ENCODE measurements around the gene DTHD1. TPM values are rescaled to one million over a fixed set of nuclear protein-coding genes. Genes with fewer than 3 reads are reported as not detected.

Gene DTHD1
- total RNA-seq, 1 donor: not detected

DNA sequence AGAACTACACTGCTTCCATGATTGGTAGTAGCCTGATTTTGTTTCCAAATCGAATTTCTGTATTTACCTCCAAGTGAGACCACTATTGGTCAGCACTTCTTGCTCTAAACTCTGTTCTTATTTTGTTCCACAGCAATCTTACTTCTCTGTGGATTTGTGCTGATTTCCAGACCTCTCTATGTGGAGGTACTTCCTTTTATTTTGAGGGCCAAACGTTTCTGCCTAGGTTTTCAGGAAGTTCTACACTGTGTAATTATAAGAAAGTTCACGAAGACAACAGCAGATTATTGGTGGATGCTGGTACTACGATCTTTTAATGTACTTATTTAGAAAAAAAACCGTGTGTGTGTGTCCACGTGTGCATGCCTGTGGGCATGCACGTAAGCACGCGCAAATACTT is 46.7 kb downstream of the DTHD1 start:
- no peak for DNase-seq (ENCODE audit: low read depth)
- TF ChIP-seq, protein P1, sequence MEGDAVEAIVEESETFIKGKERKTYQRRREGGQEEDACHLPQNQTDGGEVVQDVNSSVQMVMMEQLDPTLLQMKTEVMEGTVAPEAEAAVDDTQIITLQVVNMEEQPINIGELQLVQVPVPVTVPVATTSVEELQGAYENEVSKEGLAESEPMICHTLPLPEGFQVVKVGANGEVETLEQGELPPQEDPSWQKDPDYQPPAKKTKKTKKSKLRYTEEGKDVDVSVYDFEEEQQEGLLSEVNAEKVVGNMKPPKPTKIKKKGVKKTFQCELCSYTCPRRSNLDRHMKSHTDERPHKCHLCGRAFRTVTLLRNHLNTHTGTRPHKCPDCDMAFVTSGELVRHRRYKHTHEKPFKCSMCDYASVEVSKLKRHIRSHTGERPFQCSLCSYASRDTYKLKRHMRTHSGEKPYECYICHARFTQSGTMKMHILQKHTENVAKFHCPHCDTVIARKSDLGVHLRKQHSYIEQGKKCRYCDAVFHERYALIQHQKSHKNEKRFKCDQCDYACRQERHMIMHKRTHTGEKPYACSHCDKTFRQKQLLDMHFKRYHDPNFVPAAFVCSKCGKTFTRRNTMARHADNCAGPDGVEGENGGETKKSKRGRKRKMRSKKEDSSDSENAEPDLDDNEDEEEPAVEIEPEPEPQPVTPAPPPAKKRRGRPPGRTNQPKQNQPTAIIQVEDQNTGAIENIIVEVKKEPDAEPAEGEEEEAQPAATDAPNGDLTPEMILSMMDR (IDR thresholded peaks at IDR 0.05; ENCODE audit: insufficient read depth, low read depth, low read length): no peak
- H3K4me3 ChIP-seq (ENCODE audit: low read depth, low read length): no peak overlapping the region

DNA sequence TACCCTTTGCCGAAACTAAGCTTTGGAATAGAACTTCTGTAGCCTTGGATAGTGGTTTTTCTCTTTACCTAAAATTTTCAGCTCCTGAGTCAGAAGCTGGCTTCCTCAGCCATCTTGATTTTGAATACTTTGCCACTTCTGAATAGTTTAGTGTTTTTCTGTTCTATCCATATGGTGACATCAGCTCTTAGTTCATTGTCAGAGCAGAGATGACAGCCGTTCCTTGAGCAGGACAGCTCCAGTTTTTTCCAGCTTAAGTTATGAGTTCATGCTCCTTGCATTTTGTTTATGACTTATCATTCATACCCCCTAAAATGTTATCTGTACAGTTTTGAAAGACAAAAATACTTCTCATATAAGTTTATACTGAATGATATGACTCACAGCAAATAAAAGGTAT is 47.8 kb downstream of the DTHD1 start:
- TF ChIP-seq, protein P1 (IDR thresholded peaks at IDR 0.05; ENCODE audit: insufficient read depth, low read depth, low read length): no peak
- no peak overlapping the region for H3K4me3 ChIP-seq (ENCODE audit: low read depth, low read length)
- DNase-seq (ENCODE audit: low read depth): no peak

DNA sequence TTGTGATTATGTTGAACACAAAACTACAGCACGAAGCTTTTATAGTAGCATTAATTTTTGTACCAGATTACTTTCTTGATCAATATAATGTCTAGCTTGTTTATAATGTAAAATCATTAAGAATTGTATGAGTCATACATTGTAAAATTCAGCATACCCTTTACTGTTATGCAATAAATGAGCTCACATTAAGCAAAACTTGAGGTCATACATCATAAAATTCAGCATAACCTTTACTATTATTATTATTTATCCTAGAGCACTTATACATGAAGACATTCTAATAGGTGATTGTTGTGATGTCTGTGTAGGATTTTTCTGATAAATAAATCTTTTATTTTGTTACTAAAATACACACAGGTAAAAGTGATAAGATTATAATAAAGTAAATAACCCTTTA is 49.4 kb downstream of the DTHD1 start:
- no peak for DNase-seq (ENCODE audit: low read depth)
- TF ChIP-seq, protein P1 (IDR thresholded peaks at IDR 0.05; ENCODE audit: insufficient read depth, low read depth, low read length): no peak
- H3K4me3 ChIP-seq (ENCODE audit: low read depth, low read length): no peak overlapping the region

DNA sequence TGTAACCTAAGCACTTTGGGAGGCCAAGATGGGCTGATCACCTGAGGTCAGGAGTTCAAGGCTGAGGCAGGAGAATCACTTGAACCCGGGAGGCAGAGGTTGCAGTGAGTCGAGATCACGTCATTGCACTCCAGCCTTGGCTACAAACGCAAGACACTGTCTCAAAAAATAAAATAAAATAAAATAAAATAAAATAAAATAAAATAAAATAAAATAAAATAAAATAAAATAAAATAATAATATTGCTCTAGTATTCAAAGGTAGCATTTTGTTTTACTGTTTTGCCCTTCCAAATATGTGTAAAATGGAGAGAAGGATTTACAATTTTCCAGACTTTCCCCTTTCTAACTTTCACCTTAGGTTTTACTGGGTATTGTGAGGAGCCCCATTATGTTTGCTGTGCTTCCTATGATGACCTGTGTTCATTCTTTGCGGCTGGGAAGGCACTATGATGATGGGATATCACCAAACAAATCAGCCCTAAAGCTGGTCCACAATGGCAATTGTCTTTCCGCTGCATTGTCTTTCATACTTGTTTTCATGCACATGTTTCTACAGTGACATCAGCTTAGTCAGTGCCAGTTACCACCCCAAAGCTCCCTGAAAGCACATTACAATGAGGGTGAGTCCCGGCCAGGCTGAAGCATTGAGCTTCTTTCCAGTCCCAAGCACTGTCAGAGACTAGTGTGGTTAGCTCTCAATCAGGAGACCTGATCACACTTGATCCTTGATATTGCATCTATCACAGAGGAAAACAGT is 50.8 kb downstream of the DTHD1 start:
- DNase-seq (ENCODE audit: low read depth): no peak
- TF ChIP-seq, protein P1 (IDR thresholded peaks at IDR 0.05; ENCODE audit: insufficient read depth, low read depth, low read length): no peak
- no peak overlapping the region for H3K4me3 ChIP-seq (ENCODE audit: low read depth, low read length)

DNA sequence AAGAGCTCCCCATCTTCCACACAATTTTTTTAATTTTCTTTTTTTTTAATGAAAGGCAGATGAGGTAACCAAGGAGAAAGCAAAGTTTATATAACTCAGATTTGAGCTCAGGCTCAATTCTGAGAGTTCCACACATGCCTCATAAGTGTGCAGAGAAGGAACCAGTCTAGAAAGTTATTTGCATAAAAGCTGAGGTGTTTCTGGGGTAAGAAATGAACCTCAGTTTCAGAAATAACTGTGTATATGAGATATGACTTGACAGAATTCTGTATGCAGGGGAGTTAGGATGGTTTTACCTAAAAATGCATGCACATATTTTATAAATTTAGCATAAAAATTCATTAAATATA is 51.3 kb downstream of the DTHD1 start:
- TF ChIP-seq, protein P1 (IDR thresholded peaks at IDR 0.05; ENCODE audit: insufficient read depth, low read depth, low read length): no peak
- H3K4me3 ChIP-seq (ENCODE audit: low read depth, low read length): no peak overlapping the region
- no peak for DNase-seq (ENCODE audit: low read depth)

DNA sequence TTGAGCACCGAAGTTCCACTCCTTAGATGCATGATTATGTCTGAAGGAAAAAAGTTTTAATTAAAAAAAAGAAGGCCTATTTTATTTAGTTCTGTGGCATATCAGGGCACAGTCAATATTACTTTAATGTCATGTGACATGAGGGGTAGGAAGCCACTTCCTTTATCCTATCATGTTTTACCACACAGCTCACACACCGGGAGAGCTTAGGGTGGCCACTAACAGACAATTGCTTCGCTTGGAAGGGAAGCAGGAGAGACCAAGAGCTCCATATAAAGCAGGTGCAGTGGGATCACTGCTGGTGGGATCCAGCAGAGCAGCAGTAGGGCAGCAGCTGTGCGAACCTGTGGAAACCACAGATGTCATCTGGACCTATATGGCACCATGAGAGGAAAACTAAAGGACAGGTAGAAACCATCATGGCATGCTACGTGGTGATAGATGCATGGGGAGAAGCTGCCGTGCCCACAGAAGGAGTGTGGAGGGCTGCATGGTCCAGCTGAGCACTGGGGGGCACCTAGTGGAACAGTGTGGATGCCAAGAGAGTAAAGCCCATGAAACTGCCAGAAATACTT is 52.0 kb downstream of the DTHD1 start:
- H3K4me3 ChIP-seq (ENCODE audit: low read depth, low read length): no peak overlapping the region
- no peak for DNase-seq (ENCODE audit: low read depth)
- TF ChIP-seq, protein P1 (IDR thresholded peaks at IDR 0.05; ENCODE audit: insufficient read depth, low read depth, low read length): no peak

Data from fibroblast of villous mesenchyme (primary cell).